GM18951 (cell line): ENCODE data around the gene METTL26.
"Not testable (repeated sequence)": the region's sequence is repeated elsewhere in the genome, so short reads cannot be mapped to it uniquely, and the experiment has no call there.

Experiments
- POLR2A ChIP-seq: IDR thresholded peaks from 4 replicates; pipeline ENCODE4 v1.6.1; 2011; ENCODE audit warnings: mild to moderate bottlenecking; ENCODE audit not compliant: insufficient read length, insufficient read depth; ENCODE audit errors: extremely low read depth
- in situ Hi-C: fragments of 300-500 bp; cut with MboI; formaldehyde crosslinking; loops from one replicate; pipeline ENCODE4 v1.12.0; 2022; ENCODE audit warnings: low sequenced_read_pairs, mixed read lengths, inconsistent platforms; ENCODE audit not compliant: unreplicated experiment

METTL26 gene

GRCh38 chr16:610513-611381 lies 25.4 kb downstream of the METTL26 start:
- TF ChIP-seq POLR2A = no peak

GRCh38 chr16:609984-610383 lies 26.1 kb downstream of the METTL26 start:
- TF ChIP-seq POLR2A = no peak
- in situ Hi-C loops = no loop called here

More at GRCh38 chr16:610513-611381, 25.4 kb downstream of the METTL26 start:
- in situ Hi-C loops = no loop called here

- TF ChIP-seq POLR2A = no peak
- in situ Hi-C loops = no loop called here
Measured at GRCh38 chr16:609316-609715, 26.8 kb downstream of the METTL26 start.

- TF ChIP-seq POLR2A = no peak
- in situ Hi-C loops = no loop called here
Measured at GRCh38 chr16:608019-608418, 28.1 kb downstream of the METTL26 start.

GRCh38 chr16:606656-607307 lies 29.3 kb downstream of the METTL26 start:
- no peak for TF ChIP-seq POLR2A
- in situ Hi-C loops = no loop called here

- in situ Hi-C loops = no loop called here
- no peak for TF ChIP-seq POLR2A
Measured at GRCh38 chr16:603933-604332, 32.2 kb downstream of the METTL26 start.

- in situ Hi-C loops = no loop called here
Measured at GRCh38 chr16:600781-601180, 35.3 kb downstream of the METTL26 start.

GRCh38 chr16:598823-599739 lies 37.0 kb downstream of the METTL26 start:
- TF ChIP-seq POLR2A = no peak
- in situ Hi-C loops = no loop called here

More at GRCh38 chr16:600781-601180, 35.3 kb downstream of the METTL26 start:
- TF ChIP-seq POLR2A = no peak

- in situ Hi-C loops = not testable (repeated sequence)
Measured at GRCh38 chr16:597655-598054, 38.5 kb downstream of the METTL26 start.

GRCh38 chr16:596736-597060 lies 39.4 kb downstream of the METTL26 start:
- no peak for TF ChIP-seq POLR2A
- in situ Hi-C loops = no loop called here

- in situ Hi-C loops = no loop called here
- no peak for TF ChIP-seq POLR2A
Measured at GRCh38 chr16:595942-596735, 40.0 kb downstream of the METTL26 start.

GRCh38 chr16:595094-595528 lies 41.0 kb downstream of the METTL26 start:
- in situ Hi-C loops = no loop called here

More at GRCh38 chr16:595094-595528, 41.0 kb downstream of the METTL26 start:
- no peak for TF ChIP-seq POLR2A
